K562 (cell line): ENCODE measurements around the gene TBX1. TPM values are rescaled to one million over a fixed set of nuclear protein-coding genes. Genes with fewer than 3 reads are reported as not detected.
A peak's percentile ranks its signal among the peaks of the same experiment; 100 is the strongest.

Experiments used
- ATF3 ChIP-seq, 2 experiments: fragments of 450-650 bp in 1 of 2; sonication (generic) in 1 of 2; formaldehyde crosslinking in 1 of 2; IDR thresholded peaks in 1 of 2; conservative IDR thresholded peaks in 1 of 2; 2 replicates each; pipeline versions ENCODE4 v1.6.1 to v1.8.1; 2016 to 2023; ENCODE audit warnings: mild to moderate bottlenecking in 2 of 2, moderate library complexity in 2 of 2, inconsistent platforms in 1 of 2, missing genetic modification reagents in 1 of 2
- ATF7 ChIP-seq: fragments of 450-650 bp; IDR thresholded peaks from 2 replicates; pipeline ENCODE4 v1.7.1; 2014; ENCODE audit warnings: mild to moderate bottlenecking, moderate library complexity
- ELF2 ChIP-seq: fragments of 250-450 bp; sonication (Bioruptor Pico); IDR thresholded peaks from 2 replicates; pipeline ENCODE4 v1.5.0; 2021; ENCODE audit warnings: mild to moderate bottlenecking
- ERF ChIP-seq: fragments of 450-650 bp; formaldehyde crosslinking; IDR thresholded peaks from 2 replicates; pipeline ENCODE4 v1.4.0; 2020; ENCODE audit warnings: mild to moderate bottlenecking, mixed read lengths
- FOXJ2 ChIP-seq: fragments of 200-800 bp; sonication (Bioruptor generic); IDR thresholded peaks from 2 replicates; pipeline ENCODE4 v1.6.1; 2016; ENCODE audit warnings: missing genetic modification characterization, missing compliant biosample characterization
- FOXJ3 ChIP-seq: sonication (generic); formaldehyde crosslinking; IDR thresholded peaks from 2 replicates; pipeline ENCODE4 v1.4.0; 2020; ENCODE audit warnings: mild to moderate bottlenecking, missing genetic modification reagents
- FOXP1 ChIP-seq: sonication (generic); formaldehyde crosslinking; IDR thresholded peaks from 2 replicates; pipeline ENCODE4 v1.8.0; 2022; ENCODE audit warnings: mild to moderate bottlenecking, missing genetic modification reagents
- HNRNPLL ChIP-seq: fragments of 200-400 bp; formaldehyde crosslinking; IDR thresholded peaks from 2 replicates; pipeline ENCODE4 v1.6.1; 2017; ENCODE audit warnings: low read length, low read depth, mild to moderate bottlenecking; ENCODE audit not compliant: poor library complexity, severe bottlenecking
- KHSRP ChIP-seq: fragments of 450-650 bp; IDR thresholded peaks from 2 replicates; pipeline ENCODE4 v1.6.1; 2017
- MCM7 ChIP-seq, 2 experiments: fragments of 450-650 bp; IDR thresholded peaks; 2 replicates each; pipeline ENCODE4 v1.6.1; 2016 to 2018
- MYC ChIP-seq, 2 experiments: fragments of 250-450 bp in 1 of 2; sonication (Bioruptor Pico) in 1 of 2; IDR thresholded peaks; 2 replicates each; pipeline versions ENCODE4 v1.5.1 to v1.6.1; 2012 to 2021; ENCODE audit warnings: low read depth in 2 of 2, borderline replicate concordance in 1 of 2, improper control_type of control experiment in 1 of 2, low read length in 1 of 2, mild to moderate bottlenecking in 1 of 2, moderate library complexity in 1 of 2
- NEUROD1 ChIP-seq: fragments of 150-350 bp; IDR thresholded peaks from 2 replicates; pipeline ENCODE4 v1.6.1; 2014; ENCODE audit warnings: borderline replicate concordance, low read length, low read depth; ENCODE audit not compliant: partially characterized antibody
- NR2C1 ChIP-seq, 2 experiments: fragments of 450-650 bp; IDR thresholded peaks; 2 replicates each; pipeline ENCODE4 v1.6.1; 2017; ENCODE audit warnings: mild to moderate bottlenecking in 2 of 2, antibody characterized with exemption in 1 of 2, inconsistent platforms in 1 of 2, missing compliant biosample characterization in 1 of 2, missing genetic modification characterization in 1 of 2
- RAD21 ChIP-seq, 2 experiments: fragments of 250-450 bp in 1 of 2; fragments of 450-650 bp in 1 of 2; sonication (Bioruptor Pico) in 1 of 2; formaldehyde crosslinking in 1 of 2; IDR thresholded peaks in 1 of 2; conservative IDR thresholded peaks in 1 of 2; 2 replicates each; pipeline versions ENCODE4 v1.4.0 to v1.8.0; 2020 to 2022; ENCODE audit warnings: mild to moderate bottlenecking in 2 of 2, moderate library complexity in 1 of 2
- TCFL5 ChIP-seq: fragments of 250-450 bp; sonication (Bioruptor Pico); conservative IDR thresholded peaks from 2 replicates; pipeline ENCODE4 v1.6.1; 2021; ENCODE audit warnings: mild to moderate bottlenecking, moderate library complexity, matching md5 sums
- TRIM28 ChIP-seq: fragments of 450-650 bp; IDR thresholded peaks from 2 replicates; pipeline ENCODE4 v1.6.1; 2017
- WHSC1 ChIP-seq: IDR thresholded peaks from one replicate; pipeline ENCODE4 v1.6.1; 2012; ENCODE audit warnings: low read length, control low read depth, inconsistent platforms
- ZBTB26 ChIP-seq: fragments of 450-650 bp; formaldehyde crosslinking; IDR thresholded peaks from 2 replicates; pipeline ENCODE4 v1.4.0; 2022; ENCODE audit warnings: missing genetic modification characterization
- ZNF274 ChIP-seq: IDR thresholded peaks from 2 replicates; pipeline ENCODE4 v1.6.1; 2011; ENCODE audit warnings: low read depth, mild to moderate bottlenecking, low read length, moderate library complexity, borderline replicate concordance
- ZNF57 ChIP-seq: fragments of 450-650 bp; formaldehyde crosslinking; IDR thresholded peaks from 2 replicates; pipeline ENCODE4 v1.4.0; 2020; ENCODE audit warnings: mild to moderate bottlenecking, moderate library complexity
- ZNF764 ChIP-seq: fragments of 250-450 bp; sonication (Bioruptor Pico); IDR thresholded peaks from 2 replicates; pipeline ENCODE4 v1.4.0; 2020; ENCODE audit warnings: low read depth, mild to moderate bottlenecking, moderate library complexity
- polyA plus RNA-seq, 8 experiments: library from polyadenylated mRNA; depleted of rRNA in 4 of 8; stranded (reverse) in 5 of 8; unstranded in 3 of 8; fragments of >200 nt; fragmentation: Nextera tagmentation in 2 of 8; fragmentation: Illumina TruSeq in 1 of 8; extraction: Ambion mirVana in 2 of 8; extraction: Trizol in 1 of 8; gene quantifications; 2 replicates each; pipeline versions ENCODE4 v1.2.1 to v1.2.3, GENCODE V29; 2011 to 2014; ENCODE audit warnings: inconsistent platforms in 1 of 8, missing spikeins in 1 of 8
- total RNA-seq, 7 experiments: library from RNA; depleted of rRNA in 6 of 7; stranded (reverse); fragments of >200 nt in 6 of 7; fragmentation: Illumina TruSeq in 2 of 7; extraction: Trizol in 2 of 7; gene quantifications; 2 replicates each; pipeline versions ENCODE4 v1.2.1 to v1.2.3, GENCODE V29; 2011 to 2021; ENCODE audit warnings: low replicate concordance in 1 of 7
- TF ChIP-seq, protein P1 (sequence below): fragments of 450-650 bp; IDR thresholded peaks from one replicate; pipeline ENCODE4 v1.6.1; 2018; ENCODE audit warnings: mild to moderate bottlenecking, moderate library complexity; ENCODE audit not compliant: partially characterized antibody
- TF ChIP-seq, protein P2 (sequence below): fragments of 250-450 bp; sonication (Bioruptor Pico); IDR thresholded peaks from 2 replicates; pipeline ENCODE4 v1.4.0; 2020; ENCODE audit warnings: borderline replicate concordance

Gene TBX1
- total and polyA plus RNA-seq, 9 of the 15 experiments (the other 6 are each of a cell fraction or from before 2014, with no cell fraction given): 0.07 to 35.0 (median 3.9) TPM

DNA sequence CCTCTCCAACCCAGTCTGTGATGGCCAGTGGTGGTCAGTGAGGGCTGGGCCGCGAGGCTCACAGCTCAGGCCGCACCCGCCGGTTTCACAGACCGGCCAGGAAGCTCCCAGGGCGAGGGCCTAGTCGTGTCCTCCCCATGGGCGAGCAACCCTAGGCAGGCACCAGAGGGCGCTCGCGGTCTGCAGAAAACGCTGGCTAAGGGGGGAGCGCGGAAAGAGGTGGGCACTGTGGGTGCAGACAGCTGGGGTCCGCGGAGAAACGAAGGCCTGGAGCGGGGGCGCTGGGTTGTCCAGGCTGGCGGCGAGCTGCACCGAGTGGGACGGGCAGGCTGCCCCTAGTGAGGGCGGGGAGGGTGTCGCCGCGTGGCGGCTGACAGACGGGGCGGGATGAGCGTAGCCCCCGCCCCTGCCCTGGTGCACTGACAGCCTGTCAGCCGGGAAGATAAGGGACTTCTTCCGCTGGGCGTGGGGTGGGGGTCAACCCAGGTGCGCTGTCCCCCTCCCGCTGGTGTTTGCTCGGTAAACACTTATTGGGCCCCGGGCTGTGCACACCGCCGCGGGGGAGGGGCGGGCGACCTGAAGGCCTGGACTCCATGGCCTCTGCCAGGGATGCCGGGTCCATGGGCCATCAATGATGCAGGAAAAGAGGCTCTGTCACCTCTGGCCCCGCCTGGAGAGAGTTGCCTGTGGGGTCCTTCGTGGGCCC, 29.8 kb upstream of the TBX1 start (continued):
- TF ChIP-seq, protein P1, sequence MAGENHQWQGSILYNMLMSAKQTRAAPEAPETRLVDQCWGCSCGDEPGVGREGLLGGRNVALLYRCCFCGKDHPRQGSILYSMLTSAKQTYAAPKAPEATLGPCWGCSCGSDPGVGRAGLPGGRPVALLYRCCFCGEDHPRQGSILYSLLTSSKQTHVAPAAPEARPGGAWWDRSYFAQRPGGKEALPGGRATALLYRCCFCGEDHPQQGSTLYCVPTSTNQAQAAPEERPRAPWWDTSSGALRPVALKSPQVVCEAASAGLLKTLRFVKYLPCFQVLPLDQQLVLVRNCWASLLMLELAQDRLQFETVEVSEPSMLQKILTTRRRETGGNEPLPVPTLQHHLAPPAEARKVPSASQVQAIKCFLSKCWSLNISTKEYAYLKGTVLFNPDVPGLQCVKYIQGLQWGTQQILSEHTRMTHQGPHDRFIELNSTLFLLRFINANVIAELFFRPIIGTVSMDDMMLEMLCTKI: no peak
- TF ChIP-seq ZNF764 (CRISPR knock-in tag): peak; percentile 69
- no peak for TF ChIP-seq FOXJ3 (CRISPR knock-in tag)
- TF ChIP-seq ATF3 (IDR thresholded peaks at IDR 0.05): no peak
- TF ChIP-seq ATF3 (CRISPR knock-in tag; conservative IDR thresholded peaks at IDR 0.05): peak; percentile 96
- peak; percentile 79 for TF ChIP-seq NEUROD1
- TF ChIP-seq, protein P2, sequence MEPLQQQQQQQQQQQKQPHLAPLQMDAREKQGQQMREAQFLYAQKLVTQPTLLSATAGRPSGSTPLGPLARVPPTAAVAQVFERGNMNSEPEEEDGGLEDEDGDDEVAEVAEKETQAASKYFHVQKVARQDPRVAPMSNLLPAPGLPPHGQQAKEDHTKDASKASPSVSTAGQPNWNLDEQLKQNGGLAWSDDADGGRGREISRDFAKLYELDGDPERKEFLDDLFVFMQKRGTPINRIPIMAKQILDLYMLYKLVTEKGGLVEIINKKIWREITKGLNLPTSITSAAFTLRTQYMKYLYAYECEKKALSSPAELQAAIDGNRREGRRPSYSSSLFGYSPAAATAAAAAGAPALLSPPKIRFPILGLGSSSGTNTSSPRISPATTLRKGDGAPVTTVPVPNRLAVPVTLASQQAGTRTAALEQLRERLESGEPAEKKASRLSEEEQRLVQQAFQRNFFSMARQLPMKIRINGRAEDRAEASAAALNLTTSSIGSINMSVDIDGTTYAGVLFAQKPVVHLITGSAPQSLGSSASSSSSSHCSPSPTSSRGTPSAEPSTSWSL (CRISPR knock-in tag): peak; percentile 93; the same call in 1 of the 2 replicates
- TF ChIP-seq WHSC1: no peak
- TF ChIP-seq FOXJ2 (tag): no peak
- peak; percentile 93 for TF ChIP-seq ERF
- no peak for TF ChIP-seq NR2C1 (IDR thresholded peaks at IDR 0.05)
- TF ChIP-seq NR2C1 (tag; IDR thresholded peaks at IDR 0.05): no peak
- TF ChIP-seq ZNF57 (CRISPR knock-in tag): peak; percentile 89
- no peak for TF ChIP-seq MCM7 (IDR thresholded peaks at IDR 0.05)
- peak; percentile 100 for TF ChIP-seq RAD21 (CRISPR knock-in tag; conservative IDR thresholded peaks at IDR 0.05 in 1 of 2, IDR thresholded peaks at IDR 0.05 in 1 of 2)
- TF ChIP-seq ZNF274: no peak
- TF ChIP-seq HNRNPLL: peak; percentile 70
- TF ChIP-seq ATF7: no peak
- no peak for TF ChIP-seq KHSRP
- peak; percentile 92 for TF ChIP-seq ZBTB26 (CRISPR knock-in tag)
- peak; percentile 88 for TF ChIP-seq ELF2 (CRISPR knock-in tag)
- peak; percentile 87 for TF ChIP-seq TRIM28
- no peak for TF ChIP-seq FOXP1 (CRISPR knock-in tag)
- TF ChIP-seq TCFL5 (CRISPR knock-in tag): no peak
- TF ChIP-seq MYC (IDR thresholded peaks at IDR 0.05; ENCODE audit: low read depth, low read length): peak; percentile 94
- peak; percentile 95; the same call in 1 of the 2 replicates for TF ChIP-seq MYC (CRISPR knock-in tag; IDR thresholded peaks at IDR 0.05; ENCODE audit: borderline replicate concordance, low read depth)
